ENCODE measurements around the gene RASAL1. TPM values are rescaled to one million over a fixed set of nuclear protein-coding genes. Genes with fewer than 3 reads are reported as not detected.

Gene RASAL1
- polyA plus RNA-seq, 1 of the 3 experiments (the other 2 are of a cell fraction): not detected

GRCh38 chr12:113152835-113153814, 17.6 kb upstream of the RASAL1 start (continued):
- TF ChIP-seq CTCF (IDR thresholded peaks at IDR 0.05) (peak; percentile 53), JUND (IDR thresholded peaks at IDR 0.05) (no peak), ZBTB33 (IDR thresholded peaks at IDR 0.05; ENCODE audit: borderline replicate concordance, low read depth) (no peak), USF2 (IDR thresholded peaks at IDR 0.05; ENCODE audit: borderline replicate concordance, low read depth, low read length) (no peak), SMC3 (IDR thresholded peaks at IDR 0.05; ENCODE audit: low read depth, low read length) (peak; percentile 68), RCOR1 (IDR thresholded peaks at IDR 0.05; ENCODE audit: low read length) (peak; percentile 35; the same call in 1 of the 2 replicates), MXI1 (IDR thresholded peaks at IDR 0.05; ENCODE audit: low read depth, low read length) (no peak), SIN3A (IDR thresholded peaks at IDR 0.05; ENCODE audit: borderline replicate concordance, low read depth, low read length) (no peak), CHD2 (IDR thresholded peaks at IDR 0.05; ENCODE audit: low read length, partially characterized antibody) (no peak), MAX (IDR thresholded peaks at IDR 0.05; ENCODE audit: low read depth) (0 out of 2 replicates have a peak, but pooled peaks have one; percentile 22), RXRA (IDR thresholded peaks at IDR 0.05; ENCODE audit: borderline replicate concordance, low read depth) (no peak)

GRCh38 chr12:113152196-113152834, 16.8 kb upstream of the RASAL1 start:
- TF ChIP-seq YY1 (IDR thresholded peaks at IDR 0.05; ENCODE audit: low read depth) (no peak), CTCF (IDR thresholded peaks at IDR 0.05) (no peak), NRF1 (IDR thresholded peaks at IDR 0.05; ENCODE audit: low read depth, low read length) (no peak), PBX3 (IDR thresholded peaks at IDR 0.05) (no peak)
- no peak for DNase-seq
- ChIA-PET POLR2A (interaction anchor here (1.0 kb wide), 1 partner anchor 9 kb away, joined by 4 read pairs; no protein-coding TSS in a partner anchor), CTCF (interaction anchor here (0.7 to 7.6 kb wide), 25 partner anchors 9 to 704 kb away, joined by 3 to 49 read pairs (median 5); partner anchors contain the start of genes DTX1 and RASAL1)
- H3K9me3 ChIP-seq: 0 out of 2 replicates have a peak, but pooled peaks cover 1% of the 10 kb centered on the region
- H3K4me2 ChIP-seq: peak overlapping the region; percentile 87; the same call in 1 of the 2 replicates
- no peaks in the 10 kb centered on the region for H4K20me1 ChIP-seq (ENCODE audit: insufficient read depth)
- no peak overlapping the region for H3K27ac ChIP-seq (ENCODE audit: low read depth in 2 of 2, low read length in 1 of 2)
- no peaks in the 10 kb centered on the region for H3K79me2 ChIP-seq (ENCODE audit: insufficient read depth)
- peaks cover 24% of the 10 kb centered on the region for H3K27me3 ChIP-seq (ENCODE audit: insufficient read depth)
- H3K9me2 ChIP-seq: no peaks in the 10 kb centered on the region
- WGBS (ENCODE audit: low lambda C conversion rate): 42% methylated on average over 9 of the region's 9 CpGs
- no peaks in the 10 kb centered on the region for H3K36me3 ChIP-seq (replicated peaks in 1 of 2; ENCODE audit: control insufficient read depth in 1 of 2, insufficient read depth in 2 of 2, low read length in 1 of 2)
- peak overlapping the region in 1 of 2 experiments; percentile 56; a peak in 1 of 4 replicates for H3K4me3 ChIP-seq (ENCODE audit: low read depth in 2 of 2, low read length in 1 of 2)
- H3F3A ChIP-seq (replicated peaks; ENCODE audit: insufficient read depth): peaks cover 13% of the 10 kb centered on the region
- H3K9ac ChIP-seq: no peak overlapping the region
- no peak overlapping the region for H2AFZ ChIP-seq (ENCODE audit: low read depth)
- peaks cover 5 to 11% of the 10 kb centered on the region in 2 experiments; a peak in 2 of 4 replicates for H3K4me1 ChIP-seq (ENCODE audit: control insufficient read depth in 1 of 2, insufficient read depth in 2 of 2, low read depth in 1 of 2, low read length in 1 of 2)
